GM13977 (cell line): ENCODE measurements around the gene OR9Q1.

ENCODE experiments used
- DNase-seq: peaks from one replicate; pipeline ENCODE4 v3.0.0; 2012; ENCODE audit warnings: low spot score
- CTCF ChIP-seq: IDR thresholded peaks from 2 replicates; pipeline ENCODE4 v1.5.1; 2012; ENCODE audit warnings: mild to moderate bottlenecking, control low read depth; ENCODE audit not compliant: insufficient read depth; ENCODE audit errors: extremely low read depth, missing control alignments
- in situ Hi-C: fragments of 300-500 bp; cut with MboI; formaldehyde crosslinking; loops from one replicate; pipeline ENCODE4 v1.12.0; 2022; ENCODE audit warnings: low sequenced_read_pairs, low pct_unique_long_range_greater_than_20kb, mixed read lengths, inconsistent platforms; ENCODE audit not compliant: unreplicated experiment

OR9Q1 gene

GRCh38 chr11:58055806-58056401 is 32.2 kb downstream of the OR9Q1 start:
- in situ Hi-C loops = no loop called here
- TF ChIP-seq CTCF = no peak
- no peak for DNase-seq

GRCh38 chr11:58057481-58057880 is 33.8 kb downstream of the OR9Q1 start:
- no peak for TF ChIP-seq CTCF
- DNase-seq = no peak
- in situ Hi-C loops = no loop called here

- TF ChIP-seq CTCF = no peak
- DNase-seq = no peak
- in situ Hi-C loops = no loop called here
These were observed 34.8 kb downstream of the OR9Q1 start for GRCh38 chr11:58058276-58059006.

GRCh38 chr11:58059007-58059350 is 35.3 kb downstream of the OR9Q1 start:
- no peak for DNase-seq
- in situ Hi-C loops = no loop called here
- TF ChIP-seq CTCF = no peak

GRCh38 chr11:58060535-58060934 is 36.9 kb downstream of the OR9Q1 start:
- no peak for DNase-seq
- in situ Hi-C loops = no loop called here
- TF ChIP-seq CTCF = no peak

GRCh38 chr11:58060939-58061672 is 37.4 kb downstream of the OR9Q1 start:
- DNase-seq = no peak
- TF ChIP-seq CTCF = no peak
- in situ Hi-C loops = no loop called here
